SK-N-SH (cell line): ENCODE measurements around the gene P2RX4.

Experiments
- JUND ChIP-seq: IDR thresholded peaks from 2 replicates; pipeline ENCODE4 v1.4.0; 2012
- SMC3 ChIP-seq: IDR thresholded peaks from 2 replicates; pipeline ENCODE4 v1.6.1; 2012; ENCODE audit warnings: low read depth, low read length, improper control_type of control experiment
- TAF1 ChIP-seq: IDR thresholded peaks from 2 replicates; pipeline ENCODE4 v1.6.1; 2012; ENCODE audit warnings: low read depth, mild to moderate bottlenecking, low read length, moderate library complexity, borderline replicate concordance
- TF ChIP-seq, protein P1 (sequence below): fragments of 200-600 bp; sonication (generic); IDR thresholded peaks from 2 replicates; pipeline ENCODE4 v1.6.1; 2017; ENCODE audit warnings: antibody characterized with exemption, mild to moderate bottlenecking, moderate library complexity

DNA sequence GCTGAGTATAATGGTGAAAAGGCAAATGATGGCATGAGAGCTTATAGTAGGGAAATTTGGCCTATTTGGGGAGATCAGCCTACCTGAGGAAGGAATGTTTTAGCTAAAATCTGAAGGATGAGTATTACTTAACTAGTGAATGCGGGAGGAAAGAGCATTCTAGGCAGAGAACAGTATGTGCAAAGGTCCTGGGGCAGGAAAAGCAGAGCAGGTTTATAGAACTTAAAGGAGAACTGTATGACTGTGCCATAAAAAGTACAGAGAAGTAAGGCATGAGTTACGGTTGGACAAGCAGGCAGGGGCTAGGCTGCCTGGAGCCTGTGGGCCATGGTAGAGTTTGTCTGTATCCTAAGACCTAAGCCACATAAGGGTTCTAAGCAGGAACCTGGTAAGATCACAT lies 21.7 kb upstream of the P2RX4 start:
- TF ChIP-seq, protein P1, sequence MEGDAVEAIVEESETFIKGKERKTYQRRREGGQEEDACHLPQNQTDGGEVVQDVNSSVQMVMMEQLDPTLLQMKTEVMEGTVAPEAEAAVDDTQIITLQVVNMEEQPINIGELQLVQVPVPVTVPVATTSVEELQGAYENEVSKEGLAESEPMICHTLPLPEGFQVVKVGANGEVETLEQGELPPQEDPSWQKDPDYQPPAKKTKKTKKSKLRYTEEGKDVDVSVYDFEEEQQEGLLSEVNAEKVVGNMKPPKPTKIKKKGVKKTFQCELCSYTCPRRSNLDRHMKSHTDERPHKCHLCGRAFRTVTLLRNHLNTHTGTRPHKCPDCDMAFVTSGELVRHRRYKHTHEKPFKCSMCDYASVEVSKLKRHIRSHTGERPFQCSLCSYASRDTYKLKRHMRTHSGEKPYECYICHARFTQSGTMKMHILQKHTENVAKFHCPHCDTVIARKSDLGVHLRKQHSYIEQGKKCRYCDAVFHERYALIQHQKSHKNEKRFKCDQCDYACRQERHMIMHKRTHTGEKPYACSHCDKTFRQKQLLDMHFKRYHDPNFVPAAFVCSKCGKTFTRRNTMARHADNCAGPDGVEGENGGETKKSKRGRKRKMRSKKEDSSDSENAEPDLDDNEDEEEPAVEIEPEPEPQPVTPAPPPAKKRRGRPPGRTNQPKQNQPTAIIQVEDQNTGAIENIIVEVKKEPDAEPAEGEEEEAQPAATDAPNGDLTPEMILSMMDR = no peak
- TF ChIP-seq JUND (no peak), TAF1 (no peak), SMC3 (no peak)
